Left ventricle myocardium inferior (tissue), 1 donor: ENCODE measurements around the gene ZNF365. TPM values are rescaled to one million over a fixed set of nuclear protein-coding genes. Genes with fewer than 3 reads are reported as not detected.

Experiments used
- DNase-seq: peaks from one replicate; pipeline ENCODE4 v3.0.0-alpha.2; 2020
- H3K27ac ChIP-seq: fragments of 200-600 bp; replicated peaks from 2 replicates; pipeline ENCODE4 v1.8.0; 2021
- H3K27me3 ChIP-seq: fragments of 200-600 bp; 2 replicates; pipeline ENCODE4 v1.8.0; 2021; ENCODE audit warnings: low read depth
- H3K36me3 ChIP-seq: fragments of 200-600 bp; 2 replicates; pipeline ENCODE4 v1.8.0; 2021
- H3K4me1 ChIP-seq: fragments of 200-600 bp; 2 replicates; pipeline ENCODE4 v1.8.0; 2021
- H3K4me3 ChIP-seq: fragments of 200-600 bp; 2 replicates; pipeline ENCODE4 v1.8.0; 2021; ENCODE audit warnings: mild to moderate bottlenecking, moderate library complexity
- H3K9me3 ChIP-seq: fragments of 200-600 bp; replicated peaks from 2 replicates; pipeline ENCODE4 v1.8.0; 2021
- intact Hi-C: fragments of 100-400 bp; cut with micrococcal nuclease; formaldehyde crosslinking; loops from one replicate; pipeline ENCODE4 v1.11.0; 2022
- total RNA-seq: library from RNA; stranded (reverse); fragmentation: NEBNext Ultra II Directional; extraction: Animal tissue kit (Norgen Biotek cat#: 25700); gene quantifications from one replicate; pipeline ENCODE4 v1.2.1, GENCODE V29; 2021
- TF ChIP-seq, protein P1 (sequence below): fragments of 200-600 bp; IDR thresholded peaks from 2 replicates; pipeline ENCODE4 v1.8.0; 2021; ENCODE audit warnings: antibody characterized with exemption, mild to moderate bottlenecking, borderline replicate concordance
- donor health status: DM: no; HTN: yes; CAD: no; lungs with severe emphysema.

Gene ZNF365
- total RNA-seq, 1 donor from 2014 or later, result 0.60 TPM

DNA sequence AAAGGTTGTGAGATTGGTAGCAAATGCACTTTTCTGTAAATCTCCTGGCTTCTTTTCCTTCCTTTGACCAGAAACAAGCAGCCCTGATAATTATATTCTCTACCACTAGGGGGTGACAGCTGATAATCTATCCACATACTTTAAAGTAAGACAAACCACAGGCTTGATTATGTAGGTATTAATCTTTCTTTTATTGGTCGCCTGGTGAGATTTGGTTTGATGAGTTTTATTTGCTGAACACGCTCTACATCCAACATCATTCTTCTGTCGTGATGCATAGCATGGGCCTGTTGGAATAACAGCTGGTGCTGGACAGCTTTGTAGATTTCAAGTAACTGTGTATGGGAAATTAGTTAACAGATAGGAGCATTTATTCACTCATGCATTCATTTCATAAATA lies 63.5 kb downstream of the ZNF365 start:
- peaks cover 4% of the 10 kb centered on the region for H3K4me1 ChIP-seq
- no peaks in the 10 kb centered on the region for H3K36me3 ChIP-seq
- intact Hi-C loops, result no loop called here
- no peaks in the 10 kb centered on the region for H3K9me3 ChIP-seq
- H3K27ac ChIP-seq, result no peak overlapping the region
- TF ChIP-seq, protein P1, sequence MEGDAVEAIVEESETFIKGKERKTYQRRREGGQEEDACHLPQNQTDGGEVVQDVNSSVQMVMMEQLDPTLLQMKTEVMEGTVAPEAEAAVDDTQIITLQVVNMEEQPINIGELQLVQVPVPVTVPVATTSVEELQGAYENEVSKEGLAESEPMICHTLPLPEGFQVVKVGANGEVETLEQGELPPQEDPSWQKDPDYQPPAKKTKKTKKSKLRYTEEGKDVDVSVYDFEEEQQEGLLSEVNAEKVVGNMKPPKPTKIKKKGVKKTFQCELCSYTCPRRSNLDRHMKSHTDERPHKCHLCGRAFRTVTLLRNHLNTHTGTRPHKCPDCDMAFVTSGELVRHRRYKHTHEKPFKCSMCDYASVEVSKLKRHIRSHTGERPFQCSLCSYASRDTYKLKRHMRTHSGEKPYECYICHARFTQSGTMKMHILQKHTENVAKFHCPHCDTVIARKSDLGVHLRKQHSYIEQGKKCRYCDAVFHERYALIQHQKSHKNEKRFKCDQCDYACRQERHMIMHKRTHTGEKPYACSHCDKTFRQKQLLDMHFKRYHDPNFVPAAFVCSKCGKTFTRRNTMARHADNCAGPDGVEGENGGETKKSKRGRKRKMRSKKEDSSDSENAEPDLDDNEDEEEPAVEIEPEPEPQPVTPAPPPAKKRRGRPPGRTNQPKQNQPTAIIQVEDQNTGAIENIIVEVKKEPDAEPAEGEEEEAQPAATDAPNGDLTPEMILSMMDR, result peak; percentile 81
- peaks cover 17% of the 10 kb centered on the region for H3K27me3 ChIP-seq
- DNase-seq, result no peak
- no peak overlapping the region for H3K4me3 ChIP-seq

DNA sequence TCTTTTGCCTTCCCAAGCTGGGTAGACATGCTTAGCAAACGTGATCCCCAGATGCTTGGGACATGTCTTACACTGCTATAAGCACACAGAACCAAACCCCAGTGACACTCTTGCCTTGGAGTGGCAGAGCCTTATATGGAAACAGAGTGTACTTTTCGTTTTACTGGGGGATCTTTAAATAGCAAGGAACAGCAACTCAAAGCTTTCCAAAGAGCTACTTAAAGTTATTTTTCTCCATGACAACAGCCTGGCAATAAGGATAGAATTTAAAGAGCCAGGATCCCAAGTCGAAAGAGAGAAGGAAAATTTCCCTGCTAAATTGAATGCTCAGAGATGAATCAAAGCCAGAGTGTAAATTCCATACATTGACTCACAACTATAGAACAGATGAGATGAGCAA lies 67.8 kb downstream of the ZNF365 start:
- Histone ChIP-seq H3K27ac (no peak overlapping the region), H3K9me3 (no peaks in the 10 kb centered on the region)
- TF ChIP-seq, protein P1, result no peak

DNA sequence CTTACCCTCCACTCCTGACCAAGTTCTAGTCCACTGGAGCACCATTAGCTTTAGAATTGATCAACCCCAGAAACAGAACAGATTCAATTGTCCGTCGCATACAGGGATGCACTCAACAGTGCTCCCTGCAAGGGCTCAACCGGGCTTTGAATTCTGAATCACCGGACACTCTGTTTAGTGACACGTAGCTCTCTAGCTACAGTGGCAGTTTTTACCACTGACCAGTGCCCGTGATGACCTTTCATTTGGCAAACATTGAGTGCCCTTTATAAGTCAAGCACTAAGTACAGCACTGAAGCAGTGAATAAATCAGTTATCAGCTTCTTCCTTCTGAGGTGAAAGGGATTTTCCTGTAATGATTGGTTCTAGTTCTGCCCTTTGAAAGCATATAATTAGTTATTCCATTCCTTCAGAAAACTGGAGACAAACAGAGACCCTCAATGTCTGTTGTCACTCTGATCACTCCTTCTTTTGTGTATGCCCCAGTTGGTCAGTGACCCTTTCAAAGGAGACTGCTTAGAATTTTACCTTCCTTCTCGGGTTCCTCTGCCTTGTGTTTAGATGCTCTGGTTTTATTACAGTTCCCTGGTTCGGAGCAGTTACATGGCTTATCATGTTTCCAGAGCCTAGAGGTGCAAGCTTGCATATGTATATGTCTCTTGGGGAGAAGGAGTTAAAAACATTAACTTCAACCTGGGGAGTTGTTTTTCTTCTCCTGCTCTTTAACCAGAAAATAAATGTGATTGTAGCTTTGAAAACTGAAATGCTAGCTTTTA lies 68.9 kb downstream of the ZNF365 start:
- Histone ChIP-seq H3K9me3 (no peaks in the 10 kb centered on the region), H3K4me3 (no peak overlapping the region), H3K4me1 (peaks cover 4% of the 10 kb centered on the region), H3K36me3 (no peaks in the 10 kb centered on the region), H3K27ac (no peak overlapping the region), H3K27me3 (no peaks in the 10 kb centered on the region)
- intact Hi-C loops, result no loop called here
- TF ChIP-seq, protein P1, result no peak
- no peak for DNase-seq

More for the DNA sequence above, 67.8 kb downstream of the ZNF365 start:
- Histone ChIP-seq H3K4me3 (no peak overlapping the region), H3K4me1 (peaks cover 4% of the 10 kb centered on the region), H3K36me3 (no peaks in the 10 kb centered on the region), H3K27me3 (peaks cover 1% of the 10 kb centered on the region)
- intact Hi-C loops, result no loop called here
- DNase-seq, result no peak

DNA sequence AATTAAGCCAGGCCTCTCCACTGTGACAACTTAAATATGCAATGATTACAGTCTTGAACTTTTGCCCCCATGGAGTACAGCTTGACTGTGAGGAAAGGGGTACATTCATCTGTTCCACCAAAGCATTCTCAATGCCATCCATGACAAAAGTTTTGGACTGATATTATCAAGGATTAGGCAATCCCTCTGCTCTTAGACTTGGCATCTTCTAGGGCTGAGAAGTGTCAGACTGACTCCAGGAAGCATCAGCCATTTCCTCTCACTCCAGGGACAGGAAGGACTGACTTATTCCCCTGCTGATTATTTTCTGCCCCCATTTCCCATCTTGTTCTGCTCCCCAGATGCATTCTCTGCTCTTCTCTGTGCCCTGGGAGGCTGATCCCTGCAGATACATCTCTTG lies 69.7 kb downstream of the ZNF365 start:
- Histone ChIP-seq H3K27ac (no peak overlapping the region), H3K4me1 (peaks cover 4% of the 10 kb centered on the region), H3K36me3 (no peaks in the 10 kb centered on the region), H3K27me3 (no peaks in the 10 kb centered on the region), H3K4me3 (no peak overlapping the region), H3K9me3 (no peaks in the 10 kb centered on the region)
- DNase-seq, result no peak
- TF ChIP-seq, protein P1, result no peak
- intact Hi-C loops, result no loop called here

DNA sequence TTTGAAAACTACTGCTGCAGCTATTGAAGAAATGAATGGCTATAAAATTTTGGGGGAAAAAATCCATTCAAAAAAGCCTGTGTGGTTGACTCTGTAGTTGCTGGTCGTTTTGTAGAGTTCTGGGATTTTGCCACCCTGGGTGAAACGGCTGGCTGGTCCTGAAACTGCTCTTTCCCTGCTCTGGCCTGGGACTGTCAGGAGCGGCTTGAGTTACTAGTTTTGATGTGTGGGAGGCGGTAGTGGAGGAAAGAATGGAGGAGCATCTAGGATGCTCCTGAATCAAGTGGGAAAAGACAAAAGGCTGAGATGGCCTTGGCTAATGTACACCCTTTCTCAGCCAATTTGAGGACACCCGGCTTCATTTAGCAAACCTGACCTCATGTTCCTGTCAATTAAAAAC lies 72.5 kb downstream of the ZNF365 start:
- no peaks in the 10 kb centered on the region for H3K27me3 ChIP-seq
- TF ChIP-seq, protein P1, result no peak
- no peak overlapping the region for H3K4me3 ChIP-seq
- intact Hi-C loops, result no loop called here
- peaks cover 4% of the 10 kb centered on the region for H3K4me1 ChIP-seq
- no peak overlapping the region for H3K27ac ChIP-seq
- no peaks in the 10 kb centered on the region for H3K36me3 ChIP-seq
- DNase-seq, result no peak
- H3K9me3 ChIP-seq, result no peaks in the 10 kb centered on the region
